Body of pancreas (tissue), 4 donors: Measurements from ENCODE around the gene CTIF. TPM values are rescaled to one million over a fixed set of nuclear protein-coding genes. Genes with fewer than 3 reads are reported as not detected.

ENCODE experiments used
- ATAC-seq: fragments of 150-250 bp; one replicate; pipeline ENCODE4 v1.9.1; 2016
- DNase-seq, 4 donors: peaks; one replicate each; pipeline ENCODE4 v3.0.0-alpha.2; 2019
- H3K27ac ChIP-seq, 4 donors: fragments of 200-600 bp; sonication (generic); 1 replicate in 3 of 4; 2 replicates in 1 of 4; pipeline versions ENCODE4 v1.5.1 to v1.6.1; 2016 to 2019; ENCODE audit warnings: mild to moderate bottlenecking in 1 of 4, mixed read lengths in 1 of 4, moderate library complexity in 1 of 4
- H3K27me3 ChIP-seq, 2 donors: fragments of 200-600 bp; sonication (generic); one replicate each; pipeline ENCODE4 v1.6.0; 2016; ENCODE audit warnings: mild to moderate bottlenecking in 1 of 2
- H3K36me3 ChIP-seq, 2 donors: fragments of 200-600 bp; sonication (generic); replicated peaks in 1 of 2; 2 replicates each; pipeline ENCODE4 v1.5.1; 2016; ENCODE audit warnings: low read depth in 2 of 2; ENCODE audit not compliant: insufficient read depth in 1 of 2
- H3K4me1 ChIP-seq: fragments of 200-600 bp; sonication (generic); one replicate; pipeline ENCODE4 v1.6.0; 2016
- H3K4me3 ChIP-seq, 2 donors: fragments of 200-600 bp; sonication (generic); 1 replicate in 1 of 2; 2 replicates in 1 of 2; pipeline ENCODE4 v1.5.1; 2016 to 2019
- H3K9me3 ChIP-seq, 3 donors: fragments of 200-600 bp; sonication (generic); 1 replicate in 2 of 3; 2 replicates in 1 of 3; pipeline ENCODE4 v1.5.1; 2016
- CTCF ChIP-seq, 7 experiments: fragments of 450-650 bp in 4 of 7; fragments of 200-600 bp in 3 of 7; sonication (generic) in 3 of 7; IDR thresholded peaks; one replicate each; pipeline ENCODE4 v1.5.1; 2016 to 2019; ENCODE audit warnings: antibody characterized with exemption in 7 of 7
- POLR2A ChIP-seq, 3 donors: fragments of 450-650 bp; IDR thresholded peaks; one replicate each; pipeline ENCODE4 v1.6.1; 2016; ENCODE audit warnings: antibody characterized with exemption in 3 of 3, mild to moderate bottlenecking in 2 of 3
- WGBS, 2 donors: methylation state at CpG; one replicate each; pipeline ENCODE4 v1.1.5; 2017; 5-methylcytosine and 5-hydroxymethylcytosine counted together
- intact Hi-C: fragments of 100-400 bp; cut with DNase I; formaldehyde crosslinking; loops from one replicate; pipeline ENCODE4 v1.15.1; 2023
- total RNA-seq, 2 donors: library from RNA; depleted of rRNA; stranded (reverse); fragments of >200 nt; gene quantifications; one replicate each; pipeline ENCODE4 v1.1.0, GENCODE V29; 2016

CTIF gene
- total RNA-seq, 2 donors from 2014 or later = 18.7 to 24.4 TPM

DNA sequence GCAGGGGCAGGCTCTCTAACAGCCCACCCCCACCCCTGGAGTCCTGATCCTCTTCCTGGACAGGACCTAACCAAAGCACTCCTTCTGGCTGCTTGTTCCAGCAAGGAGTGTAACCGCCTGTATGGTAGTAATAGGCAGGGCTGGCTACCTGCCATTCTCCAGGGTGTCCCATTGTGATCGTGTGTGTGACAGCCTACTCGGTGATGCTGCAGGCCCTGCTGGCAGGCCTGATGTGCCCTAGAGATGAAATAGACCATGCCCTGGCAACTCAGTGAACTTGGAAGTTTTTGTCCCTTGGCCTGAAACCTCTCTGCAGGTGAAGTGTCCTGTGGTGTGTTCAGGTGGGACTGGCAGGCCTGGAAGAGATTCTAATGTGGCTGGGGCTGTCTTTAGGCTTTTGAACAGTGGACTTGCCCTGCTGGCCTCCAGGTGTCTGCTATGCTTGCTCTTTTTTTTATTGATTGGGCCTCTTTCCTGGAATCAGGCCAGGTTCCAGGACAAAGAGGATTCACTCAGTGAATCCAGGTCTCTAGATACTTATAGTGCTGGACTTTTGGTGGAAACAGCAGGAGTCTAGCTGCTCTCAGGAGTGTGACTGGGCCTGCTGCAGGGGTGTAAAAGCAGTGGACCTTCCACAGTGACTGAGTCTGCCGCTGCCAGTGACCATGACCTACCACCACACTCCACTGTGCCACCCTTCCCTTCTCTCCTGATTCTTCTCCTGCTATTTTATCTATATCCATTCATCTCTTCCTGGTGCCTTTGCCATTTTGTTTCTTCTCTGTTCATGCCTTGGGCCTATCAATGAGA, 132.1 kb downstream of the CTIF start:
- Histone ChIP-seq H3K27ac (no peak overlapping the region), H3K36me3 (no peaks in the 10 kb centered on the region), H3K4me1 (peaks cover 4% of the 10 kb centered on the region), H3K4me3 (no peak overlapping the region), H3K27me3 (no peaks in the 10 kb centered on the region), H3K9me3 (no peaks in the 10 kb centered on the region)
- no peak for DNase-seq
- intact Hi-C loops = loop anchor here (10.0 kb wide), 1 partner anchor 734 kb away; no protein-coding TSS in a partner anchor
- no peak for TF ChIP-seq POLR2A (IDR thresholded peaks at IDR 0.05)
- no peak for TF ChIP-seq CTCF (IDR thresholded peaks at IDR 0.05)
- no peak for ATAC-seq
- 98 to 100% methylated on average over 2 to 4 of the region's 4 CpGs for WGBS, 2 donors

DNA sequence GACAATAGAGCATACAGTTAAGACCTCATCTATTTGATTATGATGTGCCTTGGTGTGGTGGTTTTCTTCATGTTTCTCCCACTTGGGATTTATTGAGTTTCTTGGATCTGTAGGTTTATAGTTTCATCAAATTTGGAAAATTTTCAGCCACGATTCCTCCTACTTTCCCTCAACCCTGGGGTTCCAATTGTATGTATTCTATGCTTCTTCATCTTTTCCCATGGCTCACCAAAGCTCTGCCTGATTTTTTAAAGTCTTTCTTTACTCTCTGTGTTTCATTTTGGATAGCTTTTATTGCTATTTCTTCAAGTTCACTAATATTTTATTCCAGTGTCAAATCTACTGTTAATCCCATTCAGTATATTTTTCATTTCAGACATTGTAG, 132.7 kb downstream of the CTIF start:
- intact Hi-C loops = loop anchor here (10.0 kb wide), 1 partner anchor 733 kb away; no protein-coding TSS in a partner anchor
- 88 to 93% methylated on average over 1 of the region's 1 CpG for WGBS, 2 donors

GRCh38 chr18:48672671-48673340, 134.0 kb downstream of the CTIF start:
- H3K9me3 ChIP-seq = no peaks in the 10 kb centered on the region
- WGBS, 2 donors = 77 to 78% methylated on average over 6 of the region's 6 CpGs
- H3K4me1 ChIP-seq = peaks cover 4% of the 10 kb centered on the region
- no peaks in the 10 kb centered on the region for H3K27me3 ChIP-seq
- intact Hi-C loops = loop anchor here (10.0 kb wide), 1 partner anchor 732 kb away; no protein-coding TSS in a partner anchor
- no peaks in the 10 kb centered on the region for H3K36me3 ChIP-seq
- TF ChIP-seq CTCF (IDR thresholded peaks at IDR 0.05) (no peak), POLR2A (IDR thresholded peaks at IDR 0.05) (no peak)
- H3K27ac ChIP-seq = no peak overlapping the region
- no peak overlapping the region for H3K4me3 ChIP-seq
- no peak for DNase-seq
- no peak for ATAC-seq

More for the DNA sequence above, 132.7 kb downstream of the CTIF start:
- H3K36me3 ChIP-seq = no peaks in the 10 kb centered on the region
- H3K27me3 ChIP-seq = no peaks in the 10 kb centered on the region
- no peak for DNase-seq
- H3K9me3 ChIP-seq = no peaks in the 10 kb centered on the region
- no peak overlapping the region for H3K4me3 ChIP-seq
- no peak overlapping the region for H3K27ac ChIP-seq
- TF ChIP-seq POLR2A (IDR thresholded peaks at IDR 0.05) (no peak), CTCF (IDR thresholded peaks at IDR 0.05) (no peak)
- peaks cover 4% of the 10 kb centered on the region for H3K4me1 ChIP-seq
- no peak for ATAC-seq

DNA sequence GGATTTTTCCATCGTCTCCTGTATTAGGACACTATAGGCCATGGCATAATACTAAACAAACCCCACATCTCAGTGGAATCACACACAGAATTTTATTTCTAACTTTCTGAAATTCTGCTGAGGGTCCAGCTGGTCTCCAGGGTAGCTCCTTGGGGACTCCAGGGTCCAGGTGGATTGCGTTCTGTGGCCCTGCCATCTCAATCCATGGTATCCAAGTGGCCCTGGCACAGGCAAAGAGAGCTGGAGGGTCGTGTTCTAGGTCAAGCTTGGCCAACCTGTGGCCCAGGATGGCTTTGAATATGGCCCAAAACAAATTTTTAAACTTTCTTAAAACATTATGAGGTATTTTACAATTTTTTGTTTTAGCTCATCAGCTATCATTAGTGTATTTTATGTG, 134.6 kb downstream of the CTIF start:
- ATAC-seq (no peak), DNase-seq (no peak)
- Histone ChIP-seq H3K4me1 (peaks cover 4% of the 10 kb centered on the region), H3K9me3 (no peaks in the 10 kb centered on the region), H3K36me3 (no peaks in the 10 kb centered on the region), H3K27me3 (no peaks in the 10 kb centered on the region), H3K4me3 (no peak overlapping the region), H3K27ac (no peak overlapping the region)
- WGBS, 2 donors = 58 to 60% methylated on average over 3 of the region's 3 CpGs
- no peak for TF ChIP-seq CTCF (IDR thresholded peaks at IDR 0.05)
- no peak for TF ChIP-seq POLR2A (IDR thresholded peaks at IDR 0.05)
- intact Hi-C loops = loop anchor here (10.0 kb wide), 1 partner anchor 731 kb away; no protein-coding TSS in a partner anchor
